ENCODE data around the gene KLHL2.
"Not testable (repeated sequence)": the region's sequence is repeated elsewhere in the genome, so short reads cannot be mapped to it uniquely, and the experiment has no call there.

Gene KLHL2

GRCh38 chr4:165203541-165204461, 3.6 kb upstream of the KLHL2 start:
- no peak for DNase-seq

GRCh38 chr4:165204462-165204830, 2.9 kb upstream of the KLHL2 start:
- no peak for DNase-seq

GRCh38 chr4:165207016-165207430, 338 bp upstream of the KLHL2 start:
- no peak for DNase-seq

GRCh38 chr4:165208221-165208652, 876 bp downstream of the KLHL2 start:
- DNase-seq, result no peak

- peak; percentile 60 for DNase-seq
Measured at GRCh38 chr4:165208741-165209388, 1.5 kb downstream of the KLHL2 start.

GRCh38 chr4:165209796-165210195, 2.4 kb downstream of the KLHL2 start:
- DNase-seq, result no peak

- no peak for DNase-seq
Measured at GRCh38 chr4:165210566-165210965, 3.2 kb downstream of the KLHL2 start.

- not testable (repeated sequence) for DNase-seq
Measured at GRCh38 chr4:165212647-165213046, 5.3 kb downstream of the KLHL2 start.

GRCh38 chr4:165213404-165213803, 6.0 kb downstream of the KLHL2 start:
- DNase-seq, result not testable (repeated sequence)

- DNase-seq, result not testable (repeated sequence)
Measured at GRCh38 chr4:165213991-165214709, 6.8 kb downstream of the KLHL2 start.

- DNase-seq, result not testable (repeated sequence)
Measured at GRCh38 chr4:165215034-165215751, 7.8 kb downstream of the KLHL2 start.

GRCh38 chr4:165215761-165216487, 8.6 kb downstream of the KLHL2 start:
- DNase-seq, result not testable (repeated sequence)

GRCh38 chr4:165217325-165217724, 10.0 kb downstream of the KLHL2 start:
- no peak for DNase-seq

- not testable (repeated sequence) for DNase-seq
Measured at GRCh38 chr4:165221306-165221705, 13.9 kb downstream of the KLHL2 start.

GRCh38 chr4:165221993-165222650, 14.8 kb downstream of the KLHL2 start:
- DNase-seq, result not testable (repeated sequence)

GRCh38 chr4:165222651-165222994, 15.3 kb downstream of the KLHL2 start:
- no peak for DNase-seq

GRCh38 chr4:165227401-165227800, 20.0 kb downstream of the KLHL2 start:
- not testable (repeated sequence) for DNase-seq

- not testable (repeated sequence) for DNase-seq
Measured at GRCh38 chr4:165229490-165230200, 22.3 kb downstream of the KLHL2 start.

- not testable (repeated sequence) for DNase-seq
Measured at GRCh38 chr4:165232623-165233433, 25.5 kb downstream of the KLHL2 start.

- no peak for DNase-seq
Measured at GRCh38 chr4:165234766-165235165, 27.4 kb downstream of the KLHL2 start.
